Neural cell (in vitro differentiated cells): Measurements from ENCODE around the gene OR14I1.

Experiments used
- CTCF ChIP-seq: fragments of 450-650 bp; IDR thresholded peaks from 2 replicates; pipeline ENCODE4 v1.5.1; 2014; ENCODE audit warnings: antibody characterized with exemption, mild to moderate bottlenecking, moderate library complexity; ENCODE audit not compliant: poor library complexity, severe bottlenecking
- EP300 ChIP-seq: fragments of 450-650 bp; conservative IDR thresholded peaks from 2 replicates; pipeline ENCODE4 v1.6.1; 2014; ENCODE audit warnings: antibody characterized with exemption, mild to moderate bottlenecking, moderate library complexity; ENCODE audit not compliant: poor library complexity, severe bottlenecking
- EZH2 ChIP-seq: fragments of 200-600, 300-800 bp; shearing (Covaris generic), sonication (generic); IDR thresholded peaks from 2 replicates; pipeline ENCODE4 v1.6.1; 2014; ENCODE audit warnings: antibody characterized with exemption, low read length, borderline replicate concordance, mild to moderate bottlenecking; ENCODE audit not compliant: insufficient read depth, poor library complexity, severe bottlenecking
- TAF1 ChIP-seq: IDR thresholded peaks from 2 replicates; pipeline ENCODE4 v1.6.1; 2012; ENCODE audit warnings: low read depth

- TF ChIP-seq CTCF (no peak), EZH2 (no peak), TAF1 (no peak), EP300 (no peak)
These were observed 34.4 kb upstream of the OR14I1 start for GRCh38 chr1:248736977-248737376.
